NB4 (cell line): ENCODE measurements around the gene TNS4.

Source experiments
- CTCF ChIP-seq: IDR thresholded peaks from one replicate; pipeline ENCODE4 v1.5.1; 2012; ENCODE audit warnings: low read depth, low read length
- MYC ChIP-seq: IDR thresholded peaks from 2 replicates; pipeline ENCODE4 v1.6.1; 2011; ENCODE audit warnings: low read depth, low read length

GRCh38 chr17:40528692-40529417 is 27.4 kb upstream of the TNS4 start:
- no peak for TF ChIP-seq CTCF
- no peak for TF ChIP-seq MYC
